ENCODE results near the gene CCDC172.

DNA sequence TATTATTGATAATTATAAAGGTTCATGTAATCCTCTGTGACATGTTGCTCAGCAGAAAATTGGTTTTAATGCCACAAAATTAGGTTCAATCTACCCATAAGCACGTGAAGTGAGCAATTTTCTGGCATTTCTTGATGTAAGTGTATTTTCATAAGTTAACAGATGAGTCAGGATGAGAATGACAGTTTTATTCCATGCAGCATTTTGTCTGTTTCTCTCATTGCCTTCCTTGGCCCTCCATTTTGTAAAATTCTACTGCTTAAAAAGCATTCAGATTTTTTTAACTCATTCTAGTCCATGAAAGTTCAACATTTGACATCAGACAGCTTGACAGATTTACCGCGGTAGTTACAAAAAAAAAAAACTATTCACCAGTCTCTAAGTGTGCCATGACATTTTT, 47.3 kb upstream of the CCDC172 start:
- TF ChIP-seq POLR2AphosphoS5 (IDR thresholded peaks at IDR 0.05; ENCODE audit: low read depth, low read length) (no peak), EZH2 (IDR thresholded peaks at IDR 0.05; ENCODE audit: low read depth, low read length, severe bottlenecking) (no peak), GABPA (IDR thresholded peaks at IDR 0.05; ENCODE audit: borderline replicate concordance, insufficient read depth, low read length) (no peak), RFX5 (IDR thresholded peaks at IDR 0.05; ENCODE audit: borderline replicate concordance, low read depth, low read length) (no peak), POLR2A (IDR thresholded peaks at IDR 0.05; ENCODE audit: control extremely low read depth in 1 of 2, low read depth in 2 of 2, low read length in 2 of 2) (no peak), ZNF274 (IDR thresholded peaks at IDR 0.05; ENCODE audit: borderline replicate concordance, extremely low read depth, low read length) (no peak), SUZ12 (IDR thresholded peaks at IDR 0.05; ENCODE audit: low read length) (no peak), SP2 (IDR thresholded peaks at IDR 0.05; ENCODE audit: low read length) (no peak), EP300 (IDR thresholded peaks at IDR 0.05; ENCODE audit: borderline replicate concordance in 1 of 2, low read depth in 2 of 2, low read length in 2 of 2) (no peak), TAF1 (IDR thresholded peaks at IDR 0.05; ENCODE audit: low read depth, low read length) (no peak), JUN (IDR thresholded peaks at IDR 0.05; ENCODE audit: low read depth, low read length) (no peak), CBX5 (IDR thresholded peaks at IDR 0.05; ENCODE audit: low read depth, low read length) (no peak)
- TF ChIP-seq, protein P1, sequence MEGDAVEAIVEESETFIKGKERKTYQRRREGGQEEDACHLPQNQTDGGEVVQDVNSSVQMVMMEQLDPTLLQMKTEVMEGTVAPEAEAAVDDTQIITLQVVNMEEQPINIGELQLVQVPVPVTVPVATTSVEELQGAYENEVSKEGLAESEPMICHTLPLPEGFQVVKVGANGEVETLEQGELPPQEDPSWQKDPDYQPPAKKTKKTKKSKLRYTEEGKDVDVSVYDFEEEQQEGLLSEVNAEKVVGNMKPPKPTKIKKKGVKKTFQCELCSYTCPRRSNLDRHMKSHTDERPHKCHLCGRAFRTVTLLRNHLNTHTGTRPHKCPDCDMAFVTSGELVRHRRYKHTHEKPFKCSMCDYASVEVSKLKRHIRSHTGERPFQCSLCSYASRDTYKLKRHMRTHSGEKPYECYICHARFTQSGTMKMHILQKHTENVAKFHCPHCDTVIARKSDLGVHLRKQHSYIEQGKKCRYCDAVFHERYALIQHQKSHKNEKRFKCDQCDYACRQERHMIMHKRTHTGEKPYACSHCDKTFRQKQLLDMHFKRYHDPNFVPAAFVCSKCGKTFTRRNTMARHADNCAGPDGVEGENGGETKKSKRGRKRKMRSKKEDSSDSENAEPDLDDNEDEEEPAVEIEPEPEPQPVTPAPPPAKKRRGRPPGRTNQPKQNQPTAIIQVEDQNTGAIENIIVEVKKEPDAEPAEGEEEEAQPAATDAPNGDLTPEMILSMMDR (IDR thresholded peaks at IDR 0.05; ENCODE audit: control extremely low read depth in 1 of 3, insufficient read depth in 1 of 3, low read depth in 1 of 3, low read length in 3 of 3): no peak
- TF ChIP-seq, protein P2, sequence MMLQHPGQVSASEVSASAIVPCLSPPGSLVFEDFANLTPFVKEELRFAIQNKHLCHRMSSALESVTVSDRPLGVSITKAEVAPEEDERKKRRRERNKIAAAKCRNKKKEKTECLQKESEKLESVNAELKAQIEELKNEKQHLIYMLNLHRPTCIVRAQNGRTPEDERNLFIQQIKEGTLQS (IDR thresholded peaks at IDR 0.05; ENCODE audit: insufficient read depth, low read depth, low read length): no peak
